ENCODE measurements around the gene MRC2. TPM values are rescaled to one million over a fixed set of nuclear protein-coding genes. Genes with fewer than 3 reads are reported as not detected.

MRC2 gene
- total RNA-seq, 4 donors from 2014 or later = 7.9 to 47.2 (median 14.5) TPM

DNA sequence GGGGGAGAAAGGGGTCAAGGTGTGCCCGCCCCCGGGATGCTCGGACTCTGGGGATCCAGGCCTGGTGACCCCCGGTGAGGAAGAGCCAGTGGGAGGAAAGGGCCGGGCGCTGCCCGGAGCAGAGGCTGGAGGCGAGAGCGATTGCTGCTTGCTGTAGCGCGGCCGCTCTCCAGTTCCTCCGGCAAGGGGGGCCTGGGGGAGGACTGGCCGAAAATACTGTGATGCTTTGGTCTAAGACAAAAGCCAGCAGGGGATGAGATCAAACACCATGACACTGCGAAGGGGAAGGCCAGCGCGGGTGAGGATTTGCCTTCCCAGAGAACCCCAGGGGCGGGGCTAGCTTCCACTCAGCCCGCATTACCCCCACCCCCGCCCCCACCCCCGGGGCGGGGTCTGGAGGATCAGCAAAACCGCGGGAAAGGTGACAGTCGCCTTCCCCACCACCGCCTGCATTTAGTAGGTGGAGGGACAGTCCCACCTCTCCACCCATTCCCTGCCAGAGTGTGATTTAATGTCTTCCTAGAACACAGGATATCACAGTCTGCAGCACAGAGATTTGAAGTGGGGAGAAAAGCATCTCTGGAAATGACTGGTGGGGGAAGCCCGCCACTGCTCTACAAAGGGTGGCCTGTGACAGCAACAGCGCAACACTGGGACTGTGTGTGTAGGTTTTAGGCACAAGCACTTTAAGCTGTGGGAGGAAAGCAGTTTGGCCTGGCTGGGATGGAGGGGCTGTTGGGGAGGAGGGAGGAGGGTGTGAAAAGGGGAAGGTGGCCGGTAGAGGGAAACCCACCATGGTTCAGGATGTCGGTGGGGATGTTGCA, 25.7 kb downstream of the MRC2 start:
- intact Hi-C loops (cut with DNase I; ENCODE audit: low total_unique reads) (no loop called here), in situ Hi-C loops (cut with MboI; ENCODE audit: low pct_ligation_motif_present in 1 of 4, low pct_unique_long_range_greater_than_20kb in 1 of 4, low sequenced_read_pairs in 3 of 4) (no loop called here)
- H3K9me3 ChIP-seq = no peaks in the 10 kb centered on the region
- DNase-seq = peak; percentile 52
- H3K4me3 ChIP-seq = peak overlapping the region; percentile 17 to 55 (median 34)
- H3K4me1 ChIP-seq = peaks cover 14 to 34% (median 22%) of the 10 kb centered on the region in 4 donors
- no peaks in the 10 kb centered on the region for H3K27me3 ChIP-seq
- 6% methylated on average over 22 of the region's 30 CpGs; no CpG with 5 or more reads in 1 of the 2 donors for WGBS, 2 donors (ENCODE audit: low coverage in 1 of 2)
- TF ChIP-seq, protein P1, sequence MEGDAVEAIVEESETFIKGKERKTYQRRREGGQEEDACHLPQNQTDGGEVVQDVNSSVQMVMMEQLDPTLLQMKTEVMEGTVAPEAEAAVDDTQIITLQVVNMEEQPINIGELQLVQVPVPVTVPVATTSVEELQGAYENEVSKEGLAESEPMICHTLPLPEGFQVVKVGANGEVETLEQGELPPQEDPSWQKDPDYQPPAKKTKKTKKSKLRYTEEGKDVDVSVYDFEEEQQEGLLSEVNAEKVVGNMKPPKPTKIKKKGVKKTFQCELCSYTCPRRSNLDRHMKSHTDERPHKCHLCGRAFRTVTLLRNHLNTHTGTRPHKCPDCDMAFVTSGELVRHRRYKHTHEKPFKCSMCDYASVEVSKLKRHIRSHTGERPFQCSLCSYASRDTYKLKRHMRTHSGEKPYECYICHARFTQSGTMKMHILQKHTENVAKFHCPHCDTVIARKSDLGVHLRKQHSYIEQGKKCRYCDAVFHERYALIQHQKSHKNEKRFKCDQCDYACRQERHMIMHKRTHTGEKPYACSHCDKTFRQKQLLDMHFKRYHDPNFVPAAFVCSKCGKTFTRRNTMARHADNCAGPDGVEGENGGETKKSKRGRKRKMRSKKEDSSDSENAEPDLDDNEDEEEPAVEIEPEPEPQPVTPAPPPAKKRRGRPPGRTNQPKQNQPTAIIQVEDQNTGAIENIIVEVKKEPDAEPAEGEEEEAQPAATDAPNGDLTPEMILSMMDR (IDR thresholded peaks at IDR 0.05) = no peak
- TF ChIP-seq POLR2A (IDR thresholded peaks at IDR 0.05) (no peak), EP300 (IDR thresholded peaks at IDR 0.05; ENCODE audit: low read depth) (no peak), POLR2AphosphoS5 (IDR thresholded peaks at IDR 0.05) (no peak)
- H3K36me3 ChIP-seq = no peaks in the 10 kb centered on the region
- peak overlapping the region; percentile 49 to 58 (median 57) for H3K27ac ChIP-seq

DNA sequence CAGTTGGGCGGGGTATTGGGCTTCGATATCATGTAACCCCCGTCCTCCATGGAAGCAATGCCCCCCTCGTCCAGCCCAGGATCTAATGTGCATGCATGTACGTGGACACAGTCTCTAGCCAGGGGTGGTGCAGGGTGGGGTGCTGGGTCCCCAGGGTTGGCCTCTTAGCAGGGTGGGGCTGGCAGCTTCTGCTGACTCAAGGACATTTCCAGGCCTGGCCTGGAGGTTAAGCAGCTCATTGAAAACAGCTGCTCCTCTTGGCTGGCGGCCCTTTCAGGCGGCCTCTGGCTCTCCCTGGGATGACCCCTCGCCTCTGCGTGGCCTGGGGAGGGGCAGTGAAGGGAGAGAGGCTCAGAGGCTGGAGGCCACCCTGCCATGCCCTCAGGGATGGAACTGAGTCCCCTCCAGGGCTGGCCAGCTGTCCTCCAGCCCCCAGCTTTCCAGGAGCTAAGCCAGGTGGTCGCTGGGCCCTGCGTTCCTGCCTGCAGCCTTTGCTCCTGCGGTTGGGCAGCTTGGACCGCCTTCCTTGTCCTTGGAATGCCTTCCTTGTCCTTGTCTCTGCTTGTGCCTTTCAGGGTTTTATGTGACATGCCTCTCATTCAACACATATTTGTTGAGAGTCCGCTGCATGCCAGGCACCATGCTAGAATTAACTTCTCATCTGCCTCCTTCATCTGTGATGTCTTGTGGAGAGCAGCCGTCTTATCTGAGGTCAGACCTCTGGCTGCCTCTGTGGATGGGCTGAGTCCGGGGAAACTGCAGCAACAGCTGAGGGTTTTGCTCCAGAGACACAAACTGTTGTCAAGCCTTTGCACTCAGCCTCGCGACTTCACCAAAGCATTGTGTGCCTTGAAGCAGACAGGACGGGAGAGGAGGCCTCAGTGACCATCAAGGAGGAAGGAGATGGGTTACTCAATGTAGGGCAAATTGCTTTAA, 26.6 kb downstream of the MRC2 start:
- no peaks in the 10 kb centered on the region for H3K9me3 ChIP-seq
- peaks cover 14 to 27% (median 22%) of the 10 kb centered on the region in 4 donors for H3K4me1 ChIP-seq
- no peak overlapping the region for H3K4me3 ChIP-seq
- intact Hi-C loops (cut with DNase I; ENCODE audit: low total_unique reads) (no loop called here), in situ Hi-C loops (cut with MboI; ENCODE audit: low pct_ligation_motif_present in 1 of 4, low pct_unique_long_range_greater_than_20kb in 1 of 4, low sequenced_read_pairs in 3 of 4) (no loop called here)
- no peak for TF ChIP-seq EP300 (IDR thresholded peaks at IDR 0.05; ENCODE audit: low read depth)
- TF ChIP-seq POLR2AphosphoS5 (IDR thresholded peaks at IDR 0.05) = peak in 1 of 3 donors; percentile 22
- TF ChIP-seq POLR2A (IDR thresholded peaks at IDR 0.05) = no peak
- TF ChIP-seq, protein P1 (IDR thresholded peaks at IDR 0.05) = no peak
- no peaks in the 10 kb centered on the region for H3K36me3 ChIP-seq
- no peaks in the 10 kb centered on the region for H3K27me3 ChIP-seq
- 59 to 67% methylated on average over 1 to 19 of the region's 19 CpGs for WGBS, 2 donors (ENCODE audit: low coverage in 1 of 2)
- DNase-seq = peak; percentile 28
- peak overlapping the region; percentile 49 to 58 (median 57) for H3K27ac ChIP-seq

DNA sequence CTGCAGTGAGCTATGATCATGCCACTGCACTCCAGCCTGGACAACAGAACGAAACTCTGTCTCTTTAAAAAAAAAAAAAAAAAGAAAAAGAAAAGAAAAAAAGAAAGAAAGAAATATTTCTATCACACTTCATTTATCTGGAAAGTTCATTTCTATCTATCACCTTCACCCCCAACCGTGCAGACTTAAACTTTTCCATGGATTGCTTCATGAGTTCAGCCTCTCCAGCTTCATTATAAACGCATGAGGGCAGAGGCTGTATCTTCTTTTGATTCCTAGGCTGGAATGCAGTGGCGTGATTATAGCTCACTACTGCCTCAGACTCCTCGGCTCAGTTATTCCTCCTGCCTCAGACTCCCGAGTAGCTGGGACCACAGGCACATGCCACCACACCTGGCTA, 28.2 kb downstream of the MRC2 start:
- no peak for TF ChIP-seq POLR2A (IDR thresholded peaks at IDR 0.05)
- no peak for TF ChIP-seq POLR2AphosphoS5 (IDR thresholded peaks at IDR 0.05)
- 68 to 74% methylated on average over 3 to 6 of the region's 6 CpGs for WGBS, 2 donors (ENCODE audit: low coverage in 1 of 2)
- in situ Hi-C loops (cut with MboI; ENCODE audit: low pct_ligation_motif_present in 1 of 4, low pct_unique_long_range_greater_than_20kb in 1 of 4, low sequenced_read_pairs in 3 of 4) = no loop called here
- Histone ChIP-seq H3K27ac (no peak overlapping the region), H3K36me3 (no peaks in the 10 kb centered on the region), H3K27me3 (no peaks in the 10 kb centered on the region), H3K9me3 (no peaks in the 10 kb centered on the region), H3K4me1 (peaks cover 14 to 27% (median 22%) of the 10 kb centered on the region in 4 donors), H3K4me3 (no peak overlapping the region)
- DNase-seq = no peak
- intact Hi-C loops (cut with DNase I; ENCODE audit: low total_unique reads) = no loop called here

DNA sequence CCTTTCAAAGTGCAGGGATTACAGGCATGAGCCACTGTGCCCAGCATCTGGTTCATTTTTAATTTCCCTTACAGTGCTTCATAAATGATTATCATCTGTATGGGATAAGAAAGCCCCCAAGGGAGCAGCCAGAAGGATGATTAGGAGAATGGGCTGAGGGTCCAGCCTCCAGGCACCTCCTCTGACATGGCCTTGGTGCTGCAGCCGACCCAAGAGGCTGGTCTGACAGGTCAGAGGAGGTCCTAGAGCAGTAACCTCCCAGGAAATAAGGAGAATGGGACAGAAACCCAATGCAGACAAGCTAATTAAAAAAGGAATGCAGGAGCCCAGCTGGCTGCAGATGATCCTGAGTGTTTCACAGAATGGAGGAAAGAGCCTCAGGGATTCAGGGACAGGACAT, 29.0 kb downstream of the MRC2 start:
- Histone ChIP-seq H3K4me1 (peaks cover 14 to 27% (median 22%) of the 10 kb centered on the region in 4 donors), H3K36me3 (no peaks in the 10 kb centered on the region), H3K27ac (no peak overlapping the region), H3K9me3 (no peaks in the 10 kb centered on the region), H3K27me3 (no peaks in the 10 kb centered on the region), H3K4me3 (no peak overlapping the region)
- in situ Hi-C loops (cut with MboI; ENCODE audit: low pct_ligation_motif_present in 1 of 4, low pct_unique_long_range_greater_than_20kb in 1 of 4, low sequenced_read_pairs in 3 of 4) = no loop called here
- 60% methylated on average over 1 of the region's 1 CpG; no CpG with 5 or more reads in 1 of the 2 donors for WGBS, 2 donors (ENCODE audit: low coverage in 1 of 2)
- TF ChIP-seq, protein P1 (IDR thresholded peaks at IDR 0.05) = no peak
- TF ChIP-seq EP300 (IDR thresholded peaks at IDR 0.05; ENCODE audit: low read depth) (no peak), POLR2A (IDR thresholded peaks at IDR 0.05) (no peak), POLR2AphosphoS5 (IDR thresholded peaks at IDR 0.05) (no peak)
- no peak for DNase-seq
- intact Hi-C loops (cut with DNase I; ENCODE audit: low total_unique reads) = no loop called here
